ENCODE results near the gene KIAA0513.
A peak's percentile ranks its signal among the peaks of the same experiment; 100 is the strongest.

The KIAA0513 gene

DNA sequence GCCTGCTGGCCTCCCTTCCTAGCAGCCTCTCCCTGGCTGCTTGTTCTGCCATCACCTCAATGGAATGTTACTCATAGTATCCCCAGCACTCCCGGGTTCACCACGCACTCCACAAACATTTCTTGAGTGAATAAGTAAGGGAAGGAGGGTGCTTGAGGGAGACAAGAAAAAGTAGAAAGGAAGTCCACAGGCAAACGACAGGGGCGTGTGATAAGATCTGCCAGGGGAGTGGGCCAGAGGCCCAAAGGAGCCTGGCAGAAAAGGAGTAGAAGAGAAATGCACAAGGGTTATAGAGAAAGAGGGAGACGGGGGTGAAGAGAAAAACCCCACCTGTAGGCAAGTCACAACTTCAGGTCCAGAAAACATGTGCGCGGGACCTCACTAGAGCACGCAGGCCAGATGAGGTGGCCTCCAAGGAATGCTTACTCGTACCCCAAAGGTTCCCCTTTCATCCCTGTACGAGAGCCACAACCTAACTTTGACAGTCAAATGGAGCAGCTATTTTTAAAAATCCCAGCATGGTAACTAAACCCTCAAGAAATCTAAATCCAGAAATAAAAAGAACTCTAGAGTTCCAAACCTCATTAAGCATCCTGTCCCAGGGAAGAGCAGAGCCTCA lies 22.9 kb upstream of the KIAA0513 start:
- DNase-seq (ENCODE audit: low spot score) = no peak

- no peak for DNase-seq (ENCODE audit: low spot score)
Measured at GRCh38 chr16:85005285-85006069, 22.1 kb upstream of the KIAA0513 start.

GRCh38 chr16:85006639-85007038 lies 21.0 kb upstream of the KIAA0513 start:
- no peak for DNase-seq (ENCODE audit: low spot score)

DNA sequence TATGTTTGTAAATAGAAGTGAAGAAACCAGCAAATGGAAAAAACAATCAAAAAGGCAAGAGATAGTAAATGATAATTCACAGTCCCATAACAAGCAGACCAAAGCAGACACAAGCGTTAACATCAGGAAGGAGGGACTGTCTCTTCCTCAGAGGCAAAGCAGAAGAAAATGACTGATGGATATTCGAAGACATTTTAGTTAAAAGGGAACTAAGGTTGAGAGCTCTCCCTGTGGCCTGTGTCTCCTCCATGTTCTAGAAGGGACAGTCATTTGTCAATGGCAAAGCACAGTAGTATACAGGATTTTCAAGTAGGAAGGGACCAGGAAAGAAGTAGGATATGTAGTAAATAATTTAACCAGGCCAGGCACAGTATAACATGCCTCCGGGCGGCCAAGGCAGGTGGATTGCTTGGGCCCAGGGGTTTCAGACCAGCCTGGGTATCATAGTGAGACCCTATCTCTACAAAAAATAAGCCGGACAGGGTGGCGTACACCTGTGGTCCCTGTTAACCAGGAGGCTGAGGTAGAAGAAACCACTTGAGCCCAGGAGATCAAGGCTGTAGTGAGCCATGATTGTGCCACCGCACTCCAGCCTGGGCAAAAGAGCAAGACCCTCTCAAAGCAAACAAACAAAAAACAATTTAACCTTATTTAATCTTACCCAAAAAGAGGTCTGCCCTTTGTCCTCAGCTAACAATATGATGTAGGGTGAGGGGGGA lies 19.9 kb upstream of the KIAA0513 start:
- no peak for DNase-seq (ENCODE audit: low spot score)

DNA sequence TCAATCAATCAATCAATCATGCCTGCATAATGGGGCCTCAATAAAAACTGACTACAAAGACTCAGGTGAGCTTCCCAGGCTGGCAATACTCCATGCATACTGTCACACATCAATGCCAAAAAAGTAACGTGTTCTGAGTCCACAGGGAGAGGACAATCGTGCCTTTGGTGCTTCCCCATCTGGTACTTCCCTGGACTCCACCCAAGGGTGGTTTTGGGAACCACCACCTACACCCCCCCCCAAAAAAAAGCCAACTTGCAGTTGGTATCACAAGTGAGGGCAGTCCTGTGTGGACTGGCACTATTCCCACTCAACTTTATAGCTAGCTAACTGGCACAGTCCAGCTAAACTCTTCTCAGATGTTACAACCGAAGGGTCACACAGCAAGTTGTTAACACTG lies 19.3 kb upstream of the KIAA0513 start:
- DNase-seq (ENCODE audit: low spot score) = no peak

GRCh38 chr16:85010446-85010930 lies 17.1 kb upstream of the KIAA0513 start:
- no peak for DNase-seq (ENCODE audit: low spot score)

DNA sequence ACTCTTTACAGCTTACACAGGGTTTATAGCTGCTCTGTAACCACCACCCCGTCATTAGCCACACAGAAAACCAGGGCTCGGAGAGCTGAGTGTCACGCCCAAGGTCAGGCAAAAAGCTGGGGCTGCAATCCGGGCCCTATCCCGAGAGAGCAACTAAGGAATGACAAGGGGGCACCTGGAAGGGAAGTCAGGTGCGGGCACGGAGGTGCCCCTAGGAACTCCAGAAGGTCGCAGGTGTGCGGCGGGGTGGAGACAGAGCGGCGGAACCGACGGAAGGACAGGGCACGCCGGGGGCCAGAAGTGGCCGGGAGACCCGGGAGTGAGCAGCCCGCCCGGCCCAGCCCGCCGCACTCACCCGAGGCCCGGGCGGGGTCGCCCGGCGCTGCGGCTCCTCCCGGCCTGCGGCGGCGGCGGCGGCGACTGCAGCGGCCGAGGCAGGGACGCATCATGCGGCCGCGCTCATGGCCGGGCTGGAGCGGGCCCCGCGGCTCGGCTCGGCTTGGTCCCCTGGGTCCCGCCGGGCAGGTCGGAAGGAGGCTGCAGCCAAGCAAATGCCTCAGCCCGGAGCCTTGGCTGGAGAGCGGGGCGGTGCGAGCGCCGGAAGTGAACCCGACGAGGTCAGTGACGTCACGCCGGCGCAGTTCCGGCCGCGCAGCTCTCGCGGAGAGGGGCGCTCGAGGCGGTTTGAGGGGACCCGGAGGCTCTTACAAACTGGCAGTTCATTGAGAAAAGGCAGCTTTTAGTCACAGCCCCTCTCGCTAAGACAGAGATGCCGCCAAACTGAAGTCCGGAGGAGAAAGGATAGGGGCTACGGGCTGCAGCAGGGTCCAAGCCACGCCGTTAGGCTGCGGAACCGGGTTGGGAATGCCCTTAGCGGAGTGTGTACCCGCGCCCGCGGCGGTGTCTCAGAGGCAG lies 16.4 kb upstream of the KIAA0513 start, which contains the start of gene ZDHHC7:
Gene ZDHHC7, minus strand, starts transcription at position 605 of the 915 bp plus-strand sequence. CDS start 20,917 bp downstream, outside the sequence.
- peak; percentile 80 for DNase-seq (ENCODE audit: low spot score)

DNA sequence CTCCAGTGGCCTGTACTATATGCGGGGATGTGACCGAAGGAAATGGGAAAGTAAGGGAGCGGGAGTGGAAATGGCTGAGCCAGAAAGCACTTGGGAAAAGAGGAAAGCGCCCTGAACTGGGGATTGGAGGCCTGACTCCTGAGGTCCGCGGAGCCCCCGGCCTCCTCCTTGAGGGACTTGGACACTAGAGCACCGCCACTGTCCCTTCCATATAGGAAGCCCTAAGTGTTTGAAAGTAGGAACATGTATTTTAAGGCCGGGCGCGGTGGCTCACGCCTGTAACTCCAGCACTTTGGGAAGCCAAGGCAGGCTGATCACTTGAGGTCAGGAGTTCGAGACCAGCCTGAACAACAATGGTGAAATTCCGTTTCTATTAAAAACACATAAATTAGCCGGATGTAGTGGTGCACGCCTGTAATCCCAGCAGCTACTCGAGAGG lies 15.7 kb upstream of the KIAA0513 start:
- DNase-seq (ENCODE audit: low spot score) = no peak

- no peak for DNase-seq (ENCODE audit: low spot score)
Measured at GRCh38 chr16:85014311-85014710, 13.3 kb upstream of the KIAA0513 start.

GRCh38 chr16:85015481-85016187 lies 12.0 kb upstream of the KIAA0513 start:
- no peak for DNase-seq (ENCODE audit: low spot score)

DNA sequence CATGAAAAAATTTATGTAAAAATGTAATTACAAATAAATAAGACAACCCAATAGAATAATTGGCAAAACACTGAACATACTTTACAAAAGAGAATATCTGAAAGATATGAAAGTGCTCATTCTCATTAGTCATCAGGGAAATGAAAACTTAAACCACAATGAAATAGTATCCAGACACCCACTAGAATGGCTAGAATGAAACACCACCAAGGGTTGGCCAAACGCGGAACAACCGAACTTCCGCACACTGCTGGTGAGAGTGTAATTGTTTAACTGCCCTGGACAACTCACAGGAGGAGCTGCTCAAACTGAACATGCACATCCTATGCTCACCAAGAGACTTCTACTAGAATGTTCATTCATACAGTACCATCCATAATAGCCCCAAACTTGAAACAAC lies 10.4 kb upstream of the KIAA0513 start:
- no peak for DNase-seq (ENCODE audit: low spot score)

DNA sequence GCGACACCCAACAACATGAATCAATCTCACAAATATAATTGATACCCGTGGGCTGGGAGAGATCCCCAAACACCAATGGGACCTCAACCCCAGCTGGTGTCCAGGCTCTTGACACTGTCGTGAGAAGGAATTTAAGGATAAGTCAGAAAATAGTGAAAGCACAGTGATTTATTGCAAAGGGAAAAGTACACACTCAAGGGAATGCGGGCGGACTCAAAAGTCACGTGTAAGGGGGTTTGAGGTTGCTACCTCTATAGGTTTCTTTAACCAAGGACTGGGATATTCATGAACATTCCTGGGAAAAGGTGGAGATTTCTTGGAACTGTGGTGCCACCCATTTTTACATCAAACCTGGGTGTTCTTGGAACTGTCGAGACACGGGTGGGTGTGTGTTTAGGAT lies 10.0 kb upstream of the KIAA0513 start:
- no peak for DNase-seq (ENCODE audit: low spot score)

GRCh38 chr16:85018529-85019236 lies 8.9 kb upstream of the KIAA0513 start:
- no peak for DNase-seq (ENCODE audit: low spot score)

GRCh38 chr16:85019659-85020245 lies 7.8 kb upstream of the KIAA0513 start:
- no peak for DNase-seq (ENCODE audit: low spot score)

DNA sequence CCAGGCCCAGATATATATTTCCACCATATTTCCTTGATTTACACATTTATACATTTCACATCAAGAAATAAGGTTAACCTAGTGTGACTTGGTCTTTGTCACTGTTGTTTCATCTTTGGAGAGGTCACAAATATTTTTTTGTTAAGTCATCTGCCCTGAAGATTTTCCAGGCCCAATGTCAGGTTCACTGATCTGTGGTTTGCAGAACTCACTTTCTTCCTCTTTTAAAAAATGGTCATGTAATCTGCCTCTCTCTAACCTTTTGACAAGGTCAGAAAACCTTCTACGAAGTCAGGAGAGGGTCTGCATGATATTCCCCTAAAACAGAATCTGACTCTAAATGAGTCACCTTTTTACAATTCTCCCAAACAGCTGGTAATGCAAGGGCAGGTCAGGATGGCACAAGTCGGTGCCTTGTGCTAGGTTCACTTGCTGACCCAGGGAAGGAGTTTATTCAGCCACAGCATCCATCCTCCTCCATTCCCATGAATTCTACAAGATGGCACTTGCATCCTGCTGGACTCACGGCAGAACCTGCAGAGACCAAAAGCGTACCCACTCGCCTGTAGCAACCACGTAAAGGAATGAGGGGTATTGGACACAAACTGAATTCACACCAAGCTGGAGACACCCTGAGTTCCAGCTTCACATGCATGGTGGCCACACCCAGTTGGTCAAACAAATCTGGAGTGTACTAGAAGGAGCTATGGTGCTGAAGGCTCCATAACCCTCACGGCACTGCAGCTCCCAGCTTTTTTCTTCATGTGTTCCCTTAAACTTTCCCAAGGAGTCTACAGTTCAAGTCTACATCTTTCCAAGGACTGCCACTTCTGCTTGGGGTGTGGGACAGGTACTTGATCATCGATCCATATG lies 1.6 kb upstream of the KIAA0513 start:
- DNase-seq (ENCODE audit: low spot score) = no peak

- DNase-seq (ENCODE audit: low spot score) = no peak
Measured at GRCh38 chr16:85026703-85027102, 892 bp upstream of the KIAA0513 start.

DNA sequence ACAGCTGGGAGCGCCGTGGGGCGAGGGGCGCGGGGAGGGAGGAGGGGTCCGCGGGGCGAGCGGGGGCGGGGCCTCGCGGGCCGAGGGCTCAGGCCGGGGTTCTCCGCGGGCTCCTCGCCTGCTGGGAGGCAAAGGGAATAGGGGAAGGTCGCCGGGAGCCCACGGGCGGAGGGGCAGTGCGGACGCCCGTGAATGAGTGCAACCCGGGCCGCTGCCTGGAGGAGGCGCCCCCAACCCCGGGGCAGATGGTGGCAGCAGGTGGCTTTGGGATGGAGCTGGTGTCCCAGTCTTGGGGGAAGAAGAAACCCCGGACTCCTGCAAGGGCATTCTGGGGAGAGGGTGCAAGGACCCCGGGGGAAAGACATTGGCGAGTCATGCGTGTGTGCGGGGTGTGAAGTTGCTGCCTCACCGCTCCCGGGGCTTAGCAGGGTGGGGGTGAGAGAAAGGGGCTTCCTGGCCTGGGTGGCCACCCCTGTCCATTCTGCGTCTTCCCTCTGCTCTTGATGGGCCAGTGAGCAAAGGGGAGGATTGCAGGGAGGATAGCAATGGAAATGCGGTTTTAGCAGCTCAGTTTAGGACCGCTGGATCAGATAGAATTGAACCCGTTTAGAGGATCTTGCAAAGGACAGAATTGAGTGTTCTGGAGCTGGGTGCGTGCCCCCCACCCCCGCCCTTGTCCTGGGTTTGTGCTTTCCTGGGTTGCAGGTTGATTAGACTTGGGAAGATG lies 526 bp downstream of the KIAA0513 start:
- DNase-seq (ENCODE audit: low spot score) = no peak

GRCh38 chr16:85028685-85029407 lies 1.3 kb downstream of the KIAA0513 start:
- no peak for DNase-seq (ENCODE audit: low spot score)

Data from HuH-7.5 (cell line).